CD14-positive monocyte (primary cell): Measurements from ENCODE around the gene DUS2. TPM values are rescaled to one million over a fixed set of nuclear protein-coding genes. Genes with fewer than 3 reads are reported as not detected.

Experiments
- DNase-seq, 3 donors: peaks; one replicate each; pipeline ENCODE4 v3.0.0-alpha.2; 2011 to 2022
- H2AFZ ChIP-seq: 2 replicates; pipeline ENCODE4 v1.6.0; 2012; ENCODE audit warnings: mild to moderate bottlenecking, low read depth, low read length, inconsistent platforms; ENCODE audit not compliant: insufficient read depth, poor library complexity, severe bottlenecking
- H3K27ac ChIP-seq, 2 donors: 1 replicate in 1 of 2; 2 replicates in 1 of 2; pipeline ENCODE4 v1.5.1; 2012 to 2013; ENCODE audit warnings: low read length in 2 of 2, control low read depth in 1 of 2, inconsistent platforms in 1 of 2, low read depth in 1 of 2, mild to moderate bottlenecking in 1 of 2
- H3K27me3 ChIP-seq, 2 donors: one replicate each; pipeline versions ENCODE4 v1.6.0 to v1.6.1; 2011 to 2013; ENCODE audit warnings: low read length in 2 of 2; ENCODE audit not compliant: control insufficient read depth in 2 of 2, insufficient read depth in 2 of 2
- H3K36me3 ChIP-seq, 2 donors: replicated peaks in 1 of 2; 1 replicate in 1 of 2; 2 replicates in 1 of 2; pipeline versions ENCODE4 v1.5.1 to v1.6.1; 2012 to 2013; ENCODE audit warnings: low read length in 2 of 2, control low read depth in 1 of 2, inconsistent platforms in 1 of 2, mild to moderate bottlenecking in 1 of 2; ENCODE audit not compliant: insufficient read depth in 2 of 2, control insufficient read depth in 1 of 2
- H3K4me1 ChIP-seq, 2 donors: 1 replicate in 1 of 2; 2 replicates in 1 of 2; pipeline versions ENCODE4 v1.5.1 to v1.6.1; 2012 to 2013; ENCODE audit warnings: low read length in 2 of 2, control low read depth in 1 of 2, inconsistent platforms in 1 of 2, mild to moderate bottlenecking in 1 of 2, moderate library complexity in 1 of 2; ENCODE audit not compliant: insufficient read depth in 2 of 2, control insufficient read depth in 1 of 2
- H3K4me2 ChIP-seq: replicated peaks from 2 replicates; pipeline ENCODE3; 2012; ENCODE audit warnings: low read length, moderate library complexity, mild to moderate bottlenecking; ENCODE audit not compliant: poor library complexity, severe bottlenecking; ENCODE audit errors: extremely low read depth
- H3K4me3 ChIP-seq, 3 experiments: fragments of 200-600 bp in 1 of 3; sonication (generic) in 1 of 3; replicated peaks in 1 of 3; 1 replicate in 2 of 3; 2 replicates in 1 of 3; pipeline ENCODE4 v1.5.1; 2011 to 2013; ENCODE audit warnings: low read length in 3 of 3, mild to moderate bottlenecking in 3 of 3, control low read depth in 2 of 3, low read depth in 2 of 3, inconsistent platforms in 1 of 3, moderate library complexity in 1 of 3
- H3K79me2 ChIP-seq: 2 replicates; pipeline ENCODE4 v1.6.0; 2012; ENCODE audit warnings: mild to moderate bottlenecking, control low read depth, inconsistent platforms, low read length, moderate library complexity; ENCODE audit not compliant: insufficient read depth
- H3K9ac ChIP-seq: 2 replicates; pipeline ENCODE4 v1.6.0; 2017; ENCODE audit warnings: low read length, mild to moderate bottlenecking; ENCODE audit not compliant: insufficient read depth, poor library complexity, severe bottlenecking
- H3K9me3 ChIP-seq, 2 donors: replicated peaks in 1 of 2; 1 replicate in 1 of 2; 2 replicates in 1 of 2; pipeline versions ENCODE4 v1.5.1 to v1.6.1; 2012 to 2013; ENCODE audit warnings: low read length in 2 of 2, control low read depth in 1 of 2; ENCODE audit not compliant: control insufficient read depth in 1 of 2, insufficient read depth in 1 of 2
- H4K20me1 ChIP-seq: 2 replicates; pipeline ENCODE4 v1.6.0; 2012; ENCODE audit warnings: mild to moderate bottlenecking, low read length, control low read depth, moderate library complexity; ENCODE audit not compliant: insufficient read depth
- H3K27ac Mint-ChIP-seq, 7 donors: one replicate each; pipeline ENCODE4 v1.8.0; 2020; ENCODE audit warnings: mild to moderate bottlenecking in 7 of 7, mixed read lengths in 7 of 7, moderate library complexity in 6 of 7, inconsistent platforms in 2 of 7
- H3K27me3 Mint-ChIP-seq, 3 donors: one replicate each; pipeline ENCODE4 v1.8.0; 2021 to 2022; ENCODE audit warnings: low read depth in 3 of 3, mild to moderate bottlenecking in 3 of 3, mixed read lengths in 3 of 3, moderate library complexity in 3 of 3, inconsistent platforms in 1 of 3
- H3K36me3 Mint-ChIP-seq, 2 donors: one replicate each; pipeline ENCODE4 v1.8.0; 2020; ENCODE audit warnings: mixed read lengths in 2 of 2, inconsistent platforms in 1 of 2, mild to moderate bottlenecking in 1 of 2
- H3K4me1 Mint-ChIP-seq: one replicate; pipeline ENCODE4 v1.8.0; 2020; ENCODE audit warnings: mild to moderate bottlenecking, mixed read lengths
- H3K4me3 Mint-ChIP-seq, 2 donors: one replicate each; pipeline ENCODE4 v1.8.0; 2020; ENCODE audit warnings: mild to moderate bottlenecking in 2 of 2, mixed read lengths in 2 of 2, moderate library complexity in 1 of 2
- H3K9me3 Mint-ChIP-seq, 7 donors: one replicate each; pipeline ENCODE4 v1.8.0; 2020 to 2022; ENCODE audit warnings: mixed read lengths in 7 of 7, mild to moderate bottlenecking in 6 of 7, moderate library complexity in 6 of 7, inconsistent platforms in 2 of 7
- WGBS: methylation state at CpG from one replicate; pipeline ENCODE4 v1.1.5; 2013; ENCODE audit warnings: missing lambda C conversion rate; ENCODE audit not compliant: insufficient coverage; 5-methylcytosine and 5-hydroxymethylcytosine counted together
- intact Hi-C, 2 donors: fragments of 100-400 bp; cut with micrococcal nuclease; formaldehyde crosslinking; loops; one replicate each; pipeline versions ENCODE4 v1.15.0 to v1.15.1; 2023
- polyA plus RNA-seq, 3 donors: library from polyadenylated mRNA; depleted of rRNA in 1 of 3; unstranded in 2 of 3; stranded (reverse) in 1 of 3; fragments of 300-500 nt in 2 of 3; fragments of >200 nt in 1 of 3; fragmentation: Illumina TruSeq in 2 of 3; gene quantifications; 1 replicate in 2 of 3; 2 replicates in 1 of 3; pipeline ENCODE4 v1.2.3, GENCODE V29; 2012 to 2021
- TF ChIP-seq, protein P1 (sequence below): fragments of 200-600 bp; IDR thresholded peaks from one replicate; pipeline ENCODE4 v1.8.0; 2022; ENCODE audit warnings: antibody characterized with exemption, mild to moderate bottlenecking

Gene DUS2
- polyA plus RNA-seq, 3 donors, result 18.4 to 40.7 (median 33.2) TPM

DNA sequence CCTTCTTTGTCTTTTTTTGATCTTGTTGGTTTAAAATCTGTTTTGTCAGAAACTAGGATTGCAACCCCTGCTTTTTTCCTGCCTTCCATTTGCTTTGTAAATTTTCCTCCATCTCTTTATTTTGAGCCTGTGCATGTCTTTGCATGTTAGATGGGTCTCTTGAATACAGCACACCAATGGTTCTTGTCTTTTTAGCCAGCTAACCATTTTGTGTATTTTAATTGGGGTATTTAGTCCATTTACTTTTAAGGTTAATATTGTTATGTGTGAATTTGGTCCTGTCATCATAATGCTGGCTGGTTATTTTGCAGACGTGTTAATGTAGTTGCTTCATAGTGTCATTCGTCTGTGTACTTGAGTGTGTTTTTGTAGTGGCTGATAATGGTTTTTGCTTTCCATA is 88.3 kb downstream of the DUS2 start:
- H3K4me3 ChIP-seq, result no peak overlapping the region
- no peak overlapping the region for H2AFZ ChIP-seq
- TF ChIP-seq, protein P1, sequence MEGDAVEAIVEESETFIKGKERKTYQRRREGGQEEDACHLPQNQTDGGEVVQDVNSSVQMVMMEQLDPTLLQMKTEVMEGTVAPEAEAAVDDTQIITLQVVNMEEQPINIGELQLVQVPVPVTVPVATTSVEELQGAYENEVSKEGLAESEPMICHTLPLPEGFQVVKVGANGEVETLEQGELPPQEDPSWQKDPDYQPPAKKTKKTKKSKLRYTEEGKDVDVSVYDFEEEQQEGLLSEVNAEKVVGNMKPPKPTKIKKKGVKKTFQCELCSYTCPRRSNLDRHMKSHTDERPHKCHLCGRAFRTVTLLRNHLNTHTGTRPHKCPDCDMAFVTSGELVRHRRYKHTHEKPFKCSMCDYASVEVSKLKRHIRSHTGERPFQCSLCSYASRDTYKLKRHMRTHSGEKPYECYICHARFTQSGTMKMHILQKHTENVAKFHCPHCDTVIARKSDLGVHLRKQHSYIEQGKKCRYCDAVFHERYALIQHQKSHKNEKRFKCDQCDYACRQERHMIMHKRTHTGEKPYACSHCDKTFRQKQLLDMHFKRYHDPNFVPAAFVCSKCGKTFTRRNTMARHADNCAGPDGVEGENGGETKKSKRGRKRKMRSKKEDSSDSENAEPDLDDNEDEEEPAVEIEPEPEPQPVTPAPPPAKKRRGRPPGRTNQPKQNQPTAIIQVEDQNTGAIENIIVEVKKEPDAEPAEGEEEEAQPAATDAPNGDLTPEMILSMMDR, result no peak
- no peak overlapping the region for H3K4me2 ChIP-seq
- H3K4me3 Mint-ChIP-seq, result no peak overlapping the region
- peaks cover 95% of the 10 kb centered on the region for H4K20me1 ChIP-seq
- no peak overlapping the region for H3K9ac ChIP-seq
- H3K36me3 ChIP-seq, result no peaks in the 10 kb centered on the region
- H3K36me3 Mint-ChIP-seq, result peaks cover 10 to 11% of the 10 kb centered on the region in 2 donors
- H3K4me1 Mint-ChIP-seq, result peaks cover 39% of the 10 kb centered on the region
- H3K27me3 Mint-ChIP-seq, result no peaks in the 10 kb centered on the region
- no peaks in the 10 kb centered on the region for H3K27me3 ChIP-seq
- H3K79me2 ChIP-seq, result peaks cover 100% of the 10 kb centered on the region
- H3K9me3 ChIP-seq, result peaks cover 3 to 12% of the 10 kb centered on the region in 2 donors
- WGBS, result no CpG with 5 or more reads among the region's 2 CpGs
- peaks cover 23 to 37% (median 28%) of the 10 kb centered on the region in 7 donors for H3K9me3 Mint-ChIP-seq
- peaks cover 12 to 18% of the 10 kb centered on the region in 2 donors for H3K4me1 ChIP-seq
- H3K27ac Mint-ChIP-seq, result no peak overlapping the region
- H3K27ac ChIP-seq, result no peak overlapping the region
- intact Hi-C loops, result no loop called here
- no peak for DNase-seq

GRCh38 chr16:68113059-68113761 is 90.1 kb downstream of the DUS2 start:
- peaks cover 3 to 12% of the 10 kb centered on the region in 2 donors for H3K9me3 ChIP-seq
- no peak overlapping the region for H3K4me3 ChIP-seq
- Mint-ChIP-seq H3K4me1 (peaks cover 47% of the 10 kb centered on the region), H3K4me3 (peak overlapping the region in 1 of 2 donors; percentile 52), H3K36me3 (peaks cover 10 to 11% of the 10 kb centered on the region in 2 donors), H3K9me3 (peaks cover 22 to 30% (median 26%) of the 10 kb centered on the region in 7 donors), H3K27me3 (no peaks in the 10 kb centered on the region), H3K27ac (peak overlapping the region in 5 of 7 donors; percentile 12 to 75 (median 60))
- no peak overlapping the region for H2AFZ ChIP-seq
- H3K4me2 ChIP-seq, result no peak overlapping the region
- H3K4me1 ChIP-seq, result peaks cover 16 to 23% of the 10 kb centered on the region in 2 donors
- peaks cover 100% of the 10 kb centered on the region for H3K79me2 ChIP-seq
- whole genome bisulfite sequencing, result 67% methylated on average over 3 of the region's 5 CpGs
- no peaks in the 10 kb centered on the region for H3K36me3 ChIP-seq
- TF ChIP-seq, protein P1, result no peak
- no peaks in the 10 kb centered on the region for H3K27me3 ChIP-seq
- no peak overlapping the region for H3K9ac ChIP-seq
- DNase-seq, result peak in 2 of 3 donors; percentile 6 to 16
- H4K20me1 ChIP-seq, result peaks cover 97% of the 10 kb centered on the region
- peak overlapping the region in 1 of 2 donors; percentile 51 for H3K27ac ChIP-seq
- intact Hi-C loops, result no loop called here
